HG02973 (cell line): Measurements from ENCODE around the gene MRPL46.

ENCODE experiments used
- ATAC-seq: cut with Tn5 transposase; IDR thresholded peaks from one replicate; pipeline ENCODE4 v1.9.1; 2021; ENCODE audit warnings: moderate library complexity; ENCODE audit not compliant: unreplicated experiment

Gene MRPL46

GRCh38 chr15:88467073-88467934, at the start of gene MRPL46, which contains the start of gene MRPS11:
TSS of gene MRPL46 (minus strand) at chr15:88467388. CDS start at chr15:88467377, 11 bp downstream.
TSS of gene MRPS11 (plus strand) at chr15:88467708. CDS start at chr15:88467718, 10 bp downstream.
- ATAC-seq: peak; percentile 84

GRCh38 chr15:88513195-88513594, 46.0 kb upstream of the MRPL46 start:
- no peak for ATAC-seq

GRCh38 chr15:88512601-88513000, 45.4 kb upstream of the MRPL46 start:
- ATAC-seq: no peak

GRCh38 chr15:88512078-88512477, 44.9 kb upstream of the MRPL46 start:
- no peak for ATAC-seq

GRCh38 chr15:88511161-88511560, 44.0 kb upstream of the MRPL46 start:
- no peak for ATAC-seq

GRCh38 chr15:88509964-88510363, 42.8 kb upstream of the MRPL46 start:
- ATAC-seq: no peak

GRCh38 chr15:88509321-88509720, 42.1 kb upstream of the MRPL46 start:
- ATAC-seq: no peak

GRCh38 chr15:88506628-88507027, 39.4 kb upstream of the MRPL46 start:
- no peak for ATAC-seq

GRCh38 chr15:88505721-88506120, 38.5 kb upstream of the MRPL46 start:
- no peak for ATAC-seq

GRCh38 chr15:88504445-88504844, 37.3 kb upstream of the MRPL46 start:
- no peak for ATAC-seq

- no peak for ATAC-seq
Measured at GRCh38 chr15:88498996-88499395, 31.8 kb upstream of the MRPL46 start.

GRCh38 chr15:88497109-88497765, 30.0 kb upstream of the MRPL46 start:
- no peak for ATAC-seq

GRCh38 chr15:88493844-88494243, 26.7 kb upstream of the MRPL46 start:
- ATAC-seq: no peak

- no peak for ATAC-seq
Measured at GRCh38 chr15:88491158-88491557, 24.0 kb upstream of the MRPL46 start.

- ATAC-seq: no peak
Measured at GRCh38 chr15:88490036-88490435, 22.8 kb upstream of the MRPL46 start.

GRCh38 chr15:88489321-88489720, 22.1 kb upstream of the MRPL46 start:
- ATAC-seq: no peak

GRCh38 chr15:88487796-88488523, 20.8 kb upstream of the MRPL46 start:
- ATAC-seq: no peak

- no peak for ATAC-seq
Measured at GRCh38 chr15:88487178-88487795, 20.1 kb upstream of the MRPL46 start.

- no peak for ATAC-seq
Measured at GRCh38 chr15:88484682-88485331, 17.6 kb upstream of the MRPL46 start.

GRCh38 chr15:88482263-88482662, 15.1 kb upstream of the MRPL46 start:
- ATAC-seq: no peak

GRCh38 chr15:88480981-88481380, 13.8 kb upstream of the MRPL46 start:
- no peak for ATAC-seq
